ENCODE data around the gene SPART.

The SPART gene, protein sequence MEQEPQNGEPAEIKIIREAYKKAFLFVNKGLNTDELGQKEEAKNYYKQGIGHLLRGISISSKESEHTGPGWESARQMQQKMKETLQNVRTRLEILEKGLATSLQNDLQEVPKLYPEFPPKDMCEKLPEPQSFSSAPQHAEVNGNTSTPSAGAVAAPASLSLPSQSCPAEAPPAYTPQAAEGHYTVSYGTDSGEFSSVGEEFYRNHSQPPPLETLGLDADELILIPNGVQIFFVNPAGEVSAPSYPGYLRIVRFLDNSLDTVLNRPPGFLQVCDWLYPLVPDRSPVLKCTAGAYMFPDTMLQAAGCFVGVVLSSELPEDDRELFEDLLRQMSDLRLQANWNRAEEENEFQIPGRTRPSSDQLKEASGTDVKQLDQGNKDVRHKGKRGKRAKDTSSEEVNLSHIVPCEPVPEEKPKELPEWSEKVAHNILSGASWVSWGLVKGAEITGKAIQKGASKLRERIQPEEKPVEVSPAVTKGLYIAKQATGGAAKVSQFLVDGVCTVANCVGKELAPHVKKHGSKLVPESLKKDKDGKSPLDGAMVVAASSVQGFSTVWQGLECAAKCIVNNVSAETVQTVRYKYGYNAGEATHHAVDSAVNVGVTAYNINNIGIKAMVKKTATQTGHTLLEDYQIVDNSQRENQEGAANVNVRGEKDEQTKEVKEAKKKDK

DNA sequence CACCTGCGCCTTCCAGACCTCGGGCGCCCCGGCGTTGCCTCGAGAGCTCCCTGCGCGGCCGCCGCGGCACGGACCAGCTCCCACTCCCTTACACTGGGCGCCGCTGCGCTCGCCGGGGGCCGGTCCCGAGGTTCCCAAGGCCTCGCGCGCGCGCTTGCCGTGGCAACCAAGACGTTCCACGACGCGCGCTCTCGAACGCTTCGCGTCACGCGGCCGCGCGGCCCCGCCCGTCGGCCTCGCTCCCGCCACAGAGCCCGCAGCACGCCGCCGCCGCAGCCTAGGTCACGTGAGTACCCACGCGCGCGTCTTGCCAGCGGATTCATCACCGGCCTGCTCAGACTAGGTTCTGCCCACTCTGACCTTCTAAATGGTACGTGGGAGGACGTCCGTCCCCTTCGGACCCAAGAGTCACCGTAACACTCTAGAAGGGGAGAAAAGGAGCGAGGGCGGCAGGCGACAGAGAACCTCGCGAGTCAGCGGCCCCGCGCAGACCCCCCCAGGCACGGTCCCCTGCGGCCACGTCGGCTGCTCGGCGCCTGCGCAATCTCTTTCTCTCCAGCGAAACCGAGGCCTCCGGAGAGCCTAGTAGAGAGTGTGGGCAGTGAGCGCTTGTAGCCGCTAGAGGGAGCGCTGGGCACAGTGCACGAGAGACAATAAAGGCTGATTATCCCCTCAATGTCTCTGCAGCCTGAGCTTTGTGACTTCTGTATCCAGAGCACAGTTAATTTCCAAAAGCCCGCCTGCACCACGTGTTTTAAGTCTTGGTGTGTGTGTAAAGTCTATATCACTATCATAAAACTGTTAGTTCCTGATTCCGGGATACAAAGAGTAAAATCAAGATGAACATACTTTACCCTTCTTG, at the start of gene SPART:
Gene SPART, minus strand, starts transcription at position 173 of the 862 bp plus-strand sequence. CDS start 10,564 bp downstream, outside the sequence.
- DNase-seq = peak; percentile 96

- peak in 1 of 2 donors; percentile 81 for DNase-seq
Measured at GRCh38 chr13:36395280-36395679, 49.1 kb upstream of the SPART start.

GRCh38 chr13:36385489-36385888, 39.3 kb upstream of the SPART start:
- no peak for DNase-seq

GRCh38 chr13:36382030-36382429, 35.8 kb upstream of the SPART start:
- DNase-seq = no peak

GRCh38 chr13:36377826-36378468, 31.8 kb upstream of the SPART start:
- DNase-seq = no peak

DNA sequence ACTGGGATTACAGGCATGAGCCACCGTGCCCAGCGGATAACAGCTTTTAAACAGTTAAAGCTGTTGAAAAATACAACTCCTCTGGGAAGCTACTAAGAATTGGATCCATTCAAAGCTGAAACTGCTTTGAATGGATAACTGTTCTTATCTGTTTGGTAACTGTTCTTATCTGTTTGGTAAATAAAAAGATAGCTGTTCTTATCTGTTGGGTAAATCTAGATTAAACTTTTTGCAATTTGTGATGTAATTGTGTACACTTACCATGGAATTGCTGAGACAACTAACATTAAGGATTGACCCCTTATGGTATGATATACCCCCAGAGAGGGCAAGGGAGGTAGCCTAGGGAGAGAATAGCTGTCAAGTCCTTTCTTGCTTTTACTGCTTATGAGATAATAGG, 27.9 kb upstream of the SPART start:
- DNase-seq = no peak

DNA sequence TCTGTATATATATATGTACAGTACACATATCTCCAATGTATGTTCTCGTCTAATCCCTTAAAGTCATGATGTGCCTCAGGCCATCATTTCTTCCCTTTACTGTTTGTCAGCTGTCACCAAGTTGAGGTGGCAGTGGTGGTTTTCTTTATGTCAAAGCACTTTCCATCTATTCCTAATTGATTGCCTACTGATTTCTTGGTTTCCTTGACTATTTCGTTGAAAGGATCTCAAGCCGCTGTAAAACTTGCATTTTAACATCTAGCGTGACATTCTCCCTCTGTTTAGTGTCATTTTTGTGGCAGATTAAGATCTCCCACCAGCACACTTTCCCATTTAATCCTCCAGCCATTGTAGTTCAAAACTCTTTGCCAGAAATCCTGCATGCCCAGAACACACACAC, 25.0 kb upstream of the SPART start:
- DNase-seq = no peak

DNA sequence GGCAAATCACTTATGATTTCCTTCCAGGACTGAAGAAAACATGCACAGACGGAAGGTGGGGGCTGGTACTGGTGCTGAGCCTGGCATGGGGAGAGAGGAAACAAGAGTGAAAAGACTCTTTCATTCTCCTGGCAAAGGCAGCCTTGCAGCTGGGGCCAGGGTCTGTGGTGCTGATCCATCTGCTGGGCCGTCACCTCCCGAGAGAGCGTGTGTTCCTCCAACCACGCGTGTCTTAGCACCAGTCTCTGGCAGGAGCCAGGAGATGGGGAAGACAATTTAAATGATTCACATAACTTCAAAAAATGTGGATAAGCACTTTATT, 23.9 kb upstream of the SPART start:
- DNase-seq = peak; percentile 75 to 83

GRCh38 chr13:36369268-36370107, 23.3 kb upstream of the SPART start:
- no peak for DNase-seq

- DNase-seq = no peak
Measured at GRCh38 chr13:36366031-36366430, 19.8 kb upstream of the SPART start.

DNA sequence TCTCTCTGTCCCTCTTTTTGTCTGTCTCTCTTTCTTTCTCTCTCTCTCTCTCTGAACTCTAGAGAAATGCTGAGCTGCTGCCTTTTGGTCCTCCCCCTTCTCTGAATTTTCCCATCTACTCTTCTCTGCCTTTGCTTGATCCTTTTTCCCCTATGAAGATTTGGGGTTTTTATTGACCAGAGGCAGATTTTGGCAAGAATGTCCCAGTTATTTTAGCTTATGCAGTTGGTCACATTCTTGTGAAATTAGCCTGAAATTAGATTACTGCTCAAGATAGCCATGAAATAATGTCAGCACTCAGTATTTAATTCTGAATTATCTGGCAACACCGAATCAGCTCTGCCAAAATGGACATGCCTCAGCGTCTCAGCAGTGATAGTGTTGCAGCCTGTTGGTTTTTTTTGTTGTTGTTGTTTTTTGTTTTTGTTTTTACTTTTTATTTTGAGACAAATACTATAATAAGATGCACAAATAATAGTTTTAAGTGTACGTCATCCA, 17.2 kb upstream of the SPART start:
- no peak for DNase-seq

DNA sequence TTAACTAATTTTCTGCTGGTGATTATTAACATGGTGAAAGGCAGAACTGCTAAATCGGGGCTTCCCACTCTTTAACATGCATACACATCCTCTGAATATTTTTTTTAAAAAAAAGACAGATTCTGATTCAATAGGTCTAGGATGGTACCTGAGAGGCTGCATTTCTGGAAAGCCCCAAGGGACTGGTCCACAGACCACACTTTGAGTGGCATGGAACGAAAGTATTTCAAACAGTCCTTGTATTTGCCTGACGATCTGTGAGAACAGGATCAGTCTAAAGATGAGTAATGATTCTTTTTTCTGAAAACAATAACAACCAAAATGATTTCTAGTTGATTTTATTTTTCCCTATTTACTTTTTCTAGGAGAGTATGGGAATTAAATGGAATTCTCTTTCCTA, 16.7 kb upstream of the SPART start:
- DNase-seq = no peak

GRCh38 chr13:36362251-36362650, 16.1 kb upstream of the SPART start:
- no peak for DNase-seq

GRCh38 chr13:36360903-36361302, 14.7 kb upstream of the SPART start:
- DNase-seq = no peak

DNA sequence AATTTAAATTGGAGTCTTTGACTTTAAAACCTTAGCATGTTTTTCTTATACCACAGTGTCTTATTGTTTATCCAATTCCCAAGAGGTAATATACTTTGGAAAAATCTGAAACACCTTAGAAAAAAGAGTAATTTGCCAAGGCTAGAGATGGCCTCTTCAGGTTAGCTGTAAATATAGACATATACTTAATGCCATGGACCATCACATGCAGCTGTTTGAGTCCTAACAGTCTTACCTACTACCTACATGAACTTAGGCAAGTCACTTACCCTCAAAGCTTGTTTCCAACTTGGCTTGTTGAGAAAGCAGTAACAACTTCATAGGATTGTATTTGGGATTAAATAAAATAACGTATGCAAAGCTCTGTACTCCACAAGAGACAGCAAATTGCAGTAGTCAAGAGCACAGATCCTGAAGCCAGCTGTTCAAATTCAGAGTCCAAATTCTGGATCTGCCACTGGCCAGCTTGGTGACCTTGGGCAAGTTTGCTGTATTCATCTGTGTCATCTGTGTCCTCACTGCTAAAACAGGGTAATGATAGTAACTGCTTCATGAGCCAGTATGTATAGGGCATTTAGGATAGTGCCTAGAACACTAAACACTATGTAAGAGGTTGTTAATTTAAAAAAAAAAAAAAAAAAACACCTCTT, 13.2 kb upstream of the SPART start:
- DNase-seq = no peak

DNA sequence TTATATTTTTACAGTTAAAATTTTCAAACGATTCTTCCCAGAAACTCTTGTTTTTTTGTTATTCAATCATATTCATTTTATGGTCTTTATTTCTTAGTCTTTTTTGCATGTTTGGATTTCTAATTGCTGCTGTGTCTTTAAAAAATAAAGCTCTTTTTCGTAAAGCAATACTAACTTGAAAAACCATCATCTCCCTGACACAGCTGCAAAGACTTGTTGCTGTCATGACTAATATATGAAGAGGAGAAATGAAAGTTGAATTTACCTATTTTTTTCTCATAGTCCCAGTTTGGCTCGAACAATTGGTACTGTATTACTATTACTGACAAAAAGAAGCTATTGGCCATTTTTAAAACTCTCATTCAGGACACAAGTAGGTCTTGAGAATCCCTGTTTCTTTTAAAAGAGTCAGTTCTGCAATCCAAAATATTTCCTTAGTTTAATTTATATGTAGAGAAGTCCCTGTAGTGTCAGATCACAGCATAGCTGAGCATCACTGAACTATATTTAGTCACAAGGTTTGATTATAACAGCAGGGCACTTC, 12.1 kb upstream of the SPART start:
- no peak for DNase-seq

DNA sequence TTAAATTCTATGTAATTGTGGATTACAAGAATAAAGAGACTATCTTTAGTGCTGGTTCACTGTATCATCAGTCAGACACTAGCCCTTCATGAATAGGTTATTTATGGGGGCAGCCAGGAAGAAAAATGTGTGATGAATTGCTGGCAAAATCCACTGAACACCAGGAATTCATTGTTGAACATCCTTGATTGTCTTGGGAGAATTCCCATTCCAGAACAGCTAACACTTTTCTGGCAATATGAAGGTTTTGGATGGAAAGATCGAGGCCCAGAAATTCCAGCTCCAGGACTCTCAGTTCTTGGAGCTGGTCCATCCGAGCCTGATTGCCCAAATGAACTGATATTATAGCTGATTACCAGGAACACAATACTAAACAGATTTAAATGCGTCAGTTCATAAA, 11.5 kb upstream of the SPART start:
- DNase-seq = no peak

DNA sequence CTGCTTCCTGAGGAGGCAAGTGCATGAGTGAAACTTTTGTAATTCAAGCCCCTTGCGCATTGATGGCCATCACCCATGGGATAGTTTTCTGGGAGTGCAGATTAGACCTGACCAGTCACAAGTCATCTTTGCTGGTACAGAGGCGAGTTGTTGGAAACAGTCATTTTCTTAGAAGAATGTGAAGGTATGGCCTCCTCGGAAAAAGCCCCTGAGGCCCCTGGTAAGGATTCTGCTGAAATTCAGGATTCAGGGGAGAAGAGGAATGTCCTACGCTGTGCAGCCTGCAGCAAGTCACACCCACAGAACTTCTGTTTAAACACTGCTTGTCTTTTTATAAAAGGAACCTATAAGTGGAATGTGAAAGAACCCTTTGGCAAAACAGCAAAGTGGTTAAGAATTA, 11.0 kb upstream of the SPART start:
- peak in 1 of 2 donors; percentile 41 for DNase-seq

DNA sequence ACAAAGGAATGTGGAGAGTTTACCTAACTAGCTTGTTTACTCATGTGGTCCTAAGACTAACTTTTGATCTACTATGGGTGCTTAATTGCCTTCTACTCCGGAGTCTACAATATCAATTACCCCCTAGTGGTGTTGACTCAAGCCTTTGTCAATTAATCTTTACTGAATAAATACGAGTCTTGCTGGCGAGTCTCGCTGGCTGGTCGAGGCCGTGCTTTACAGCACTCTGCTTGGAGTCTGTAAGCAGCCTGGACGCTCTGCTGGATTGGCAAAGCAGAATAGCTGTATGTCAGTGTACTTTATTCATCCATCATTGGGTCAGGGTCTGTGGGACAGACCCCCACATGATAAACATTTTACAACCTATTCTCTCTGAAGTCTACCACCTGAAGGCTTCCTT, 9.9 kb upstream of the SPART start:
- no peak for DNase-seq

GRCh38 chr13:36355632-36356031, 9.4 kb upstream of the SPART start:
- DNase-seq = no peak

All from hippocampal formation (tissue), 2 donors.